Stomach (tissue), 4 donors: Measurements from ENCODE around the gene MYO18B.

Experiments
- POLR2A ChIP-seq, 4 donors: fragments of 450-650 bp; IDR thresholded peaks; one replicate each; pipeline ENCODE4 v1.6.1; 2016; ENCODE audit warnings: antibody characterized with exemption in 4 of 4, control low read depth in 2 of 4, mild to moderate bottlenecking in 1 of 4, moderate library complexity in 1 of 4
- POLR2AphosphoS5 ChIP-seq, 3 donors: sonication (generic); formaldehyde crosslinking; IDR thresholded peaks; one replicate each; pipeline ENCODE4 v1.6.1; 2016; ENCODE audit warnings: antibody characterized with exemption in 3 of 3
- TF ChIP-seq, protein P1 (sequence below), 7 experiments: fragments of 450-650 bp in 4 of 7; fragments of 200-600 bp in 3 of 7; sonication (generic) in 3 of 7; IDR thresholded peaks; one replicate each; pipeline ENCODE4 v1.5.1; 2016 to 2019; ENCODE audit warnings: antibody characterized with exemption in 7 of 7, control low read depth in 2 of 7, mild to moderate bottlenecking in 1 of 7

DNA sequence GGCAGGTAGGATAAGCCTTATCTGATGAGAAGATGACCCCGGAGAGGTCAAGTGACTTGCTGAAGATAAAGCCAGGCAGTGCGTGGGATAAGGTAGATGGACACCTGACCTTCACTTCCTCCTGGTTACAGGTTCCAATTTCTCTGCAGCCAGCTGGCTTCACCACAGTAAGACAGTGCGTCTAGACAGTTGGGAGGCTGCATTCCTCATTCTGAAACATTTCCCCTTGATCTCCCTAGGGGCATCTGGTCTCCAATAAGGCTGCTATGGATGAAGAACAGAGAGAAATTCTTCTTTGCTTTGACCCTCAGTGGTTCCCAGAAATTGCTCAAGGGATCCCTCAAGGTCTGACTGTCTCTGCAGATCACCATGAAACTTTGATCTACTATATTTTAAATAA is 211.3 kb downstream of the MYO18B start:
- TF ChIP-seq, protein P1, sequence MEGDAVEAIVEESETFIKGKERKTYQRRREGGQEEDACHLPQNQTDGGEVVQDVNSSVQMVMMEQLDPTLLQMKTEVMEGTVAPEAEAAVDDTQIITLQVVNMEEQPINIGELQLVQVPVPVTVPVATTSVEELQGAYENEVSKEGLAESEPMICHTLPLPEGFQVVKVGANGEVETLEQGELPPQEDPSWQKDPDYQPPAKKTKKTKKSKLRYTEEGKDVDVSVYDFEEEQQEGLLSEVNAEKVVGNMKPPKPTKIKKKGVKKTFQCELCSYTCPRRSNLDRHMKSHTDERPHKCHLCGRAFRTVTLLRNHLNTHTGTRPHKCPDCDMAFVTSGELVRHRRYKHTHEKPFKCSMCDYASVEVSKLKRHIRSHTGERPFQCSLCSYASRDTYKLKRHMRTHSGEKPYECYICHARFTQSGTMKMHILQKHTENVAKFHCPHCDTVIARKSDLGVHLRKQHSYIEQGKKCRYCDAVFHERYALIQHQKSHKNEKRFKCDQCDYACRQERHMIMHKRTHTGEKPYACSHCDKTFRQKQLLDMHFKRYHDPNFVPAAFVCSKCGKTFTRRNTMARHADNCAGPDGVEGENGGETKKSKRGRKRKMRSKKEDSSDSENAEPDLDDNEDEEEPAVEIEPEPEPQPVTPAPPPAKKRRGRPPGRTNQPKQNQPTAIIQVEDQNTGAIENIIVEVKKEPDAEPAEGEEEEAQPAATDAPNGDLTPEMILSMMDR (IDR thresholded peaks at IDR 0.05) = no peak
- no peak for TF ChIP-seq POLR2A (IDR thresholded peaks at IDR 0.05)
- TF ChIP-seq POLR2AphosphoS5 (IDR thresholded peaks at IDR 0.05) = no peak
